ENCODE results near the gene MOSPD3.
A peak's percentile ranks its signal among the peaks of the same experiment; 100 is the strongest.
"Not testable (repeated sequence)": the region's sequence is repeated elsewhere in the genome, so short reads cannot be mapped to it uniquely, and the experiment has no call there.

The MOSPD3 gene

GRCh38 chr7:100641860-100642533 lies 29.7 kb downstream of the MOSPD3 start:
- H3K4me3 ChIP-seq (ENCODE audit: low read depth, low read length), result no peak overlapping the region
- H3K27me3 ChIP-seq (replicated peaks), result peaks cover 4% of the 10 kb centered on the region
- in situ Hi-C loops (cut with HindIII; ENCODE audit: low pct_ligation_motif_present, low sequenced_read_pairs), result no loop called here

GRCh38 chr7:100642534-100642907 lies 30.2 kb downstream of the MOSPD3 start:
- in situ Hi-C loops (cut with HindIII; ENCODE audit: low pct_ligation_motif_present, low sequenced_read_pairs), result no loop called here
- Histone ChIP-seq H3K27me3 (replicated peaks) (peaks cover 4% of the 10 kb centered on the region), H3K27ac (no peak overlapping the region), H3K4me3 (ENCODE audit: low read depth, low read length) (no peak overlapping the region), H3K36me3 (replicated peaks) (no peaks in the 10 kb centered on the region)
- no peak for DNase-seq
- no peak for TF ChIP-seq CTCF (IDR thresholded peaks at IDR 0.05; ENCODE audit: low read depth, low read length, missing control alignments)

More at GRCh38 chr7:100641860-100642533, 29.7 kb downstream of the MOSPD3 start:
- no peak for DNase-seq
- TF ChIP-seq CTCF (IDR thresholded peaks at IDR 0.05; ENCODE audit: low read depth, low read length, missing control alignments), result no peak
- Histone ChIP-seq H3K36me3 (replicated peaks) (no peaks in the 10 kb centered on the region), H3K27ac (no peak overlapping the region)

GRCh38 chr7:100649826-100650565 lies 37.7 kb downstream of the MOSPD3 start:
- H3K27me3 ChIP-seq (replicated peaks), result peaks cover 4% of the 10 kb centered on the region
- H3K27ac ChIP-seq, result no peak overlapping the region
- H3K36me3 ChIP-seq (replicated peaks), result no peaks in the 10 kb centered on the region
- TF ChIP-seq CTCF (IDR thresholded peaks at IDR 0.05; ENCODE audit: low read depth, low read length, missing control alignments), result no peak
- DNase-seq, result no peak
- in situ Hi-C loops (cut with HindIII; ENCODE audit: low pct_ligation_motif_present, low sequenced_read_pairs), result no loop called here
- no peak overlapping the region for H3K4me3 ChIP-seq (ENCODE audit: low read depth, low read length)

GRCh38 chr7:100654908-100655831 lies 42.8 kb downstream of the MOSPD3 start:
- H3K36me3 ChIP-seq (replicated peaks), result no peaks in the 10 kb centered on the region
- no peak overlapping the region for H3K27ac ChIP-seq
- in situ Hi-C loops (cut with HindIII; ENCODE audit: low pct_ligation_motif_present, low sequenced_read_pairs), result no loop called here
- no peak overlapping the region for H3K4me3 ChIP-seq (ENCODE audit: low read depth, low read length)
- DNase-seq, result no peak
- no peak for TF ChIP-seq CTCF (IDR thresholded peaks at IDR 0.05; ENCODE audit: low read depth, low read length, missing control alignments)
- peaks cover 5% of the 10 kb centered on the region for H3K27me3 ChIP-seq (replicated peaks)

GRCh38 chr7:100655908-100656674 lies 43.8 kb downstream of the MOSPD3 start, which contains the start of gene ACTL6B:
Gene ACTL6B (minus strand): TSS chr7:100656448. CDS start chr7:100656354, 94 bp downstream.
- H3K36me3 ChIP-seq (replicated peaks), result no peaks in the 10 kb centered on the region
- H3K27me3 ChIP-seq (replicated peaks), result peaks cover 5% of the 10 kb centered on the region
- H3K4me3 ChIP-seq (ENCODE audit: low read depth, low read length), result no peak within 1 kb of the TSS
- peak; percentile 29 for DNase-seq
- no peak for TF ChIP-seq CTCF (IDR thresholded peaks at IDR 0.05; ENCODE audit: low read depth, low read length, missing control alignments)
- H3K27ac ChIP-seq, result no peak within 1 kb of the TSS
- in situ Hi-C loops (cut with HindIII; ENCODE audit: low pct_ligation_motif_present, low sequenced_read_pairs), result no loop called here

- in situ Hi-C loops (cut with HindIII; ENCODE audit: low pct_ligation_motif_present, low sequenced_read_pairs); H3K4me3 ChIP-seq (ENCODE audit: low read depth, low read length); DNase-seq: not testable (repeated sequence)
Observed at GRCh38 chr7:100662194-100662776, 49.9 kb downstream of the MOSPD3 start.

More at GRCh38 chr7:100662194-100662776, 49.9 kb downstream of the MOSPD3 start:
- H3K27ac ChIP-seq; H3K27me3 ChIP-seq (replicated peaks); H3K36me3 ChIP-seq (replicated peaks): not testable (repeated sequence)

Data from brain microvascular endothelial cell (primary cell).